ENCODE data around the gene EVC2.

- TF ChIP-seq EZH2 (IDR thresholded peaks at IDR 0.05; ENCODE audit: insufficient read depth, poor library complexity, severe bottlenecking) = no peak
- TF ChIP-seq EZH2phosphoT487 (IDR thresholded peaks at IDR 0.05; ENCODE audit: insufficient read depth, low read depth) = no peak
These were observed 164.7 kb downstream of the EVC2 start for GRCh38 chr4:5543681-5544080.

Data from GM23248 (cell line).